ENCODE measurements around the gene DCXR. TPM values are rescaled to one million over a fixed set of nuclear protein-coding genes. Genes with fewer than 3 reads are reported as not detected.
"Not testable (repeated sequence)": the region's sequence is repeated elsewhere in the genome, so short reads cannot be mapped to it uniquely, and the experiment has no call there.

DCXR gene
- total RNA-seq, 1 experiment from 2014 or later: 92.7 TPM

DNA sequence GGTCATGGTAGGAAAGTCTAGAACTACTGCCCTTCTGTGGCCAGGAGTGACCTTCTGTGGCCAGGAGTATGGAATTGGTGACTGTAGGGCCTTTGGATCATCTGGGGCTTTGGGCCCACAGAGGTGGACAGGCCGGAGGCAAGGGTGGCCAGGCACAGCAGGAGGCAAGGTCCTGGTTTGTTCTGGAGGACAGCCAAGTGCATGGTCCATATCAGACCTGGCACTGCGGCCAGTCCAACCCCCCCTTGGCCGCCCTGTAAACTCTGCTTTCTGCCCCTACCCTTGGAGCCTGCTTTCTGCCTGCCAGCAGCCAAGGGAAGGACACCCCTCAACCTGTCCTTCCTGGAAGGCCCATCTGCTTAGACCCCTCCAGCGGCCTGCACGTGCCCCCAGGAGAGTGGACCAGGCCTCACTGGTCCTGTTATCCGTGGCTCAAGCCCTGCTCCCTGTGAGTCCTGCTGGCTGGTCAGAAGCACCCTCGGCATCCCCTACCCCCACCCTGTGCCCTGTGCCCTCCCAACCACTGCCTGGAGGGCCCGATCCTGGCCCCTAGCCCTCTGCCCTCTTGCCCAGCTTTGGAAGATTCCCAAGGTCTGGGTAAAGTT lies 2.3 kb upstream of the DCXR start:
- DNase-seq (ENCODE audit: low read depth): no peak

DNA sequence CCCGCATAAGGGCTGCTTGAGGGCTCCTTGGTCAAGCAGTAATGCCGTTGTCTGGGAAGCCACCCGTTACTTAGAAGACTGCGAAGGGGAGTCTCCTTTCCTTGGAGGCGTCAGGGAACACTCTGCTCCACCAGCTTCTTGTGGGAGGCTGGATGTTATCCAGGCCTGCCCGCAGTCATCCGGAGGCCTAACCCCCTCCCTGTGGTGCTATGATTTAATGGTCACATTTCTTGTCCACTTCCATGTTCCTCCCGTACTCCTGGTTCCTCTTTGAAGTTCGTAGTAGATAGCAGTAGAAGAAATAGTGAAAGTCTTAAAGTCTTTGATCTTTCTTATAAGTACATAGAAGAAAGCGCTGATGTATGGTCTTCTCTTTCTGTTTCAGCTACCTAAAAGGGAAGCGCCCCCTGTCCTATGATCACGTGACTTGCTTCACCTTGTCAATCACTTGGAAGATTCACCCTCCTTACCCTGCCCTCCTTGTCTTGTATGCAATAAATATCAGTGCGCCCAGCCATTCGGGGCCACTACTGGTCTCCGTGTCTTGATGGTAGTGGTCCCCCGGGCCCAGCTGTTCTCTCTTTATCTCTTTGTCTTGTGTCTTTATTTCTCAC lies 1.4 kb upstream of the DCXR start:
- not testable (repeated sequence) for DNase-seq (ENCODE audit: low read depth)

DNA sequence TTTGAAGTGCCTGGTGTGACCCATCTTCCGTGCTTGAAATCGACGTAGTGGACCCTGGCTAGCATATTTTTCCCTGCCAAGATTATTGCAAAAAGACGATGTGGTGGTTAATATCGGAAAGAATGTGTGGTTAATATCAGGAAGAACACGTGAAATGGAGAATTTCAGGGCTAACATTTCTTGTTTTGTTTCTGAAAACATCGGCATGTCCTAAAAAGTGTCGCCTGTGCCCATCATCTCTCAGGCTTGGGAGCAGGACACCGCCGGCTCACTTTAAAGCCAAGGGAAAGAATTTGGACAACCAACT lies 345 bp upstream of the DCXR start:
- DNase-seq (ENCODE audit: low read depth): no peak

DNA sequence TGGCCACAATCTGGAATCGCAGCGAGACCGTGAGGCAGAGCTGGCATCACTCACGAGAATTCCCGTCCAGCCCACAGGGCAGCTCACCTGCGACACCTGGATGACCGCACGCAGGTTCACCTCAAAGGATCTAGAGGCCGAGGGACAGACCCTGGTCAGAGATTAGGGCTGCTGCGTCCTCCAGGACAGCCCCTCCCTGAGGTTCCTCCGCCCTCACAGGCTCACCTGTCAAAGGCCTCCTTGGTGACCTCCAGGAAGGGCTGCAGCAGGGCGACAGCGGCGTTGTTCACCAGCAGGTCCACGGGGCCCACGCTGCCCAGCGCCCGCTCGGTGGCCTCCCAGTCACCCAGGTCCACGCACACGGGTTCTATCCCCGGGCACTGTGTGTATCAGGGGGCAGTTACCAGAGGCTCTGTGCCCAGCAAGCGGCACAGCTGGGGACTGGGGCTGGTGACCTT lies 834 bp downstream of the DCXR start:
- DNase-seq (ENCODE audit: low read depth): no peak

DNA sequence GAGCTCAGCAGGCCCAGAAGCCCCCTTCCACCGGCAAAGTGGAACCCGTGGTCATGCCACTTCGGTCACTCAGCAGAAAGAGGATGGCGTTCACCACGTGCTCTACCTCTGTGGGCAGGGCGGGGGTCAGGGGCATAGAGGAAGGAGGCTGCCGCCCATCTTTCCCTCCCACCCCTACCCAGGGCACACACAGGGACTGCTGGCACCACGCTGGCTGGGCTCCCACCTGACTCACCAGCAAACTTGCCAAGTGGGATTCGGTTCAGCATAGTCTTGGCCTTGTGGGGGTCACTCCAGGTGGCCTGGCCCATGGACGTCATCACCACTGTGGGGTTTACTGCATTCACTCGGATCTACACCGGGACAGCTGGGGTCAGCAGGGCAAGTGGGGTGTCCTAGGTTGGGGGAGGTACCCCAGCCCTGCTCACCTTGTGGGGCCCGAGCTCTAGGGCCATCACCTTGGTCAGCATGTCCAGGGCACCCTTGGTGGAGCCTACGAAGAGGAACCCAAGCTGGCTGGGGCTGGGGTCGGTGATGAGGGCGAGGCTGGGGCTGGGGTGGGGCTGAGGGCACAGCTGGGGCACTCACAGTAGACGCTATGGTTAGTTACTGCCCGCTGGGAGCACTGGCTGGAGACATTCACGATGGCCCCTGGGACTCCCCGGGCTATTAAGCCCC lies 1.4 kb downstream of the DCXR start:
- no peak for DNase-seq (ENCODE audit: low read depth)

DNA sequence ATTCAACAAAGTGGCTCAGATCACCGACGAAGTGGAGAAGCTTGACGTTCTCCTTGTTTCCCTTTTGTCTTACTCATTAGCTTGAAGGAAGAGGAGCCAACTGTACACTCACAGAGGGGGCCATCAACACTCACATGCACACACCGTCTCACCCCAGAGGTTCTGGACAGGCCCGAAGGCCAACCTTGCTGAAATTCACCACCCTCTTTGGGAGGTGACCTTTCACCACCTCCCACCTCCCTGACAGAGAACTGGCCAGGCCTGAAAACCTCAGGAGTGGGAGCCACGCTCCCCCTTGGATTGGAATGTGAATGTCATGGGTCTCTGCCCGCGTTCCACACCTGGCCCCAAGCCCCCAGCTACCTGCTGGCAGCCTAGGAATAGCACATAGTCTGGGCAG lies 2.0 kb downstream of the DCXR start:
- no peak for DNase-seq (ENCODE audit: low read depth)

DNA sequence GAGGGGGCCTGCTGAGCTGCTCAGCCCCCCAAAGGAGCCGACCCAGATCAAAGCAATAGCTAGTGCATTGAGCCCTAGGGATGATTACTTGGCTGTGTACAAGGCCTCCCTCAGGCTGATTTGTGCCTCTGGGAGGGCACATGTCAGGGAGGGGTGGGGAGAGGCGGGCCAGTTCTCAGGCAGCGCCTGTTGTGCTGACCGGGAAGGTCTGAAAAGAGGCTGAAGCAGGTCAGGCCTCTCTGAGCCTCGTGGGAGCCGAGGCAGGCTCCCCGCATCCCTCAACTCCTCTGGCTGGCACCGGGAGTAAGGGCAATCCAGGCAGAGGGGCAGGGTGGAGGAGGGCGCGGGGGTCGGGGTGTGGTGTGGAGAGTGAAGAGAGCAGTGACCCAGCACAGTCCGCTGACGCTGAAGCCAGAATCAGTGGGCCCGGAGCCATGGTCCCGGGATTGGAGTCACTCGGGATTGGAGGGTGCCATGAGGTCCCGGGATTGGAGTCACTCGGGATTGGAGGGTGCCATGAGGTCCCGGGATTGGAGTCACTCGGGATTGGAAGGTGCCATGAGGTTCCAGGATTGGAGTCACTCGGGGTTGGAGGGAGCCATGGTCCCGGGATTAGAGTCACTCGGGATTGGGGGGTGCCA lies 3.0 kb downstream of the DCXR start:
- DNase-seq (ENCODE audit: low read depth): no peak

DNA sequence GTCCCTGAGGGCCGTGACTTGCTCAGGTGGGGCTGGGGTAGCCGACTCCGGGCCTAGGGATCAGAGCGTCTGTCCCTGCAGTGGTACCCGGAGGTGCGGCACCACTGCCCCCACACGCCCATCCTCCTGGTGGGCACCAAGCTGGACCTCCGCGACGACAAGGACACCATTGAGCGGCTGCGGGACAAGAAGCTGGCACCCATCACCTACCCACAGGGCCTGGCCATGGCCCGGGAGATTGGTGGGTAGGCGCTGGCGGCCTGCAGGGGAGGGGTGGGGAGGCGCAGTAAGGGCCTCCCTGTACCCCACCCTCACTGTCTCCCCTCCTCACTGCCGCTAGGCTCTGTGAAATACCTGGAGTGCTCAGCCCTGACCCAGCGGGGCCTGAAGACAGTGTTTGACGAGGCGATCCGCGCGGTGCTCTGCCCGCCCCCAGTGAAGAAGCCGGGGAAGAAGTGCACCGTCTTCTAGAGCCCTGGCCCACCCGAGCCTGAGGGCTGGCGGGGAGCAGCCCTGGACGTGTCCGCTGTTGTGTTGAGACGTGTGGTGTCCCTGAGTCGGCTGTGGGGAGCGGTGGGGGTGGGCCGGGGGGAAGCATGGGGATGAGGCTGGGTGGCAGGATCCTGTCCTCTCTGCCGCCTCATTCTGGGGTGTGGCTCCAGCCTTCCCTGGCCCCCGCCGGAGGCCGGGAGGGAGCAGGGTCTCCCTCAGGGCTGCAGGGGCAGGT lies 4.0 kb downstream of the DCXR start:
- DNase-seq (ENCODE audit: low read depth): no peak

DNA sequence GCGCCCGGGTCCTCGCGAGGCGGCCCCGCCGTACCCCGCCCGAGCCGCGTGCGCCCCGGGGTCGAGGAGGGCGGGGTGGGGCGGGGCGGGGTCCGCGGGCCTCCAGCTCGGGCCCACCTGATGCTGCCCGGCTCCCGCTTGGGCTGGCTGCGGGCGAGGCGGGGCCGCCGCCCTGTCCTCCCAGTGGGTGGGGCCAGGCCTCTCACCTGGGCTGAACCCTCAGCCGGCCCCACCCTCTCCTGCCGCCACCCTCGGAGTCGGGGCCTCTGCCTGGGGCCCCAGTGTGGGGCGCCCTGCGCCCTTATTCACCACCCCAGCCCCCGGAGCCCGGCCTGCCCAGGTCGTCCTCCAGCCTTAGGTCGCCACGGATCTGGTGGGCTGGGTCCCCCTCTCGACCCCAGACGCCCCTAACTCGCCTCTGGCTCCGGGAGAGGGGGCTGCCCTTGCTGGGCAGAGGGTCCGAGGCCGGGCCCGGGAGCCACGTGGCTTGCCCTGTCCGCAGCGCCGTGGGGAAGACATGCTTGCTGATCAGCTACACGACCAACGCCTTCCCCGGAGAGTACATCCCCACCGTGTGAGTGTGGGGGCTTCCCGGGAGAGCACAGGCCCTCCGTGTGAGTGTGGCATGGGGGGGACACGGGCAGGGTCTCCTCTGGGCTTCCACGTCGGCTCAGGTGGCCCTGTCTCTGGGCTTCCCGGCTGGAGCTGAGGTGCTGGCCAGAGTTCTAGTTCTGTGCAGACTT lies 5.4 kb downstream of the DCXR start:
- peak; percentile 39 for DNase-seq (ENCODE audit: low read depth)

DNA sequence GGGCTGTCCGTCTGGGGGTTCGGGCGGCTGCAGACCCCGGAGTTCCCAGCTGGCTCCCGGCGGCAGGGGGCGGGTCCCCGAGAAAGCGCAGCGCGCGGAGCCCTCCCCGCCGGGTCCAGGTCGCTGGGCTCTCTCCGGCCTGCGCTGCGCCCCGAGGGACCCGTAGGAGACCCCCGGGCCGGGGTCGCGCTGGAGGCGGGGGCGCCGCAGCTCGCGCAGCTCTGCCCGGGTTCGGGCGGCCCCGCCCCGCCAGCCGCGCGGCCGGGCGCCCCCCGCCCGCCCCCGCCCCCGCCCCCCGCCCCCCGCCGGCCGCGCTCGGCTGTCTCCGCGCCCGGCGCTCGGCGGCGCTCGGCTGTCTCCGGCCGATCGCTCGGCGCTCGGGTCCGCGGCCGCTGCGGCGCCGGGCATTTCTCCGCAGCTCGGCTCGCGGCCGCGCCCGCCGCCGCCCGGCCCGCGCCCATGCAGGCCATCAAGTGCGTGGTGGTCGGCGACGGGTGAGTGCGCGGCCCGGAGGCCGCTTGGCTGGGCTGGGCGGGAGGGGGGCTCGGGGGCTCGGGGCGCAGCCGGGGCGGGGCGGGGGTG lies 6.1 kb downstream of the DCXR start, which contains the start of gene RAC3:
Gene RAC3 (plus strand): TSS at position 376 of the 582 bp plus-strand sequence. CDS start 84 bp downstream, at position 460.
- peak; percentile 67 for DNase-seq (ENCODE audit: low read depth)

DNA sequence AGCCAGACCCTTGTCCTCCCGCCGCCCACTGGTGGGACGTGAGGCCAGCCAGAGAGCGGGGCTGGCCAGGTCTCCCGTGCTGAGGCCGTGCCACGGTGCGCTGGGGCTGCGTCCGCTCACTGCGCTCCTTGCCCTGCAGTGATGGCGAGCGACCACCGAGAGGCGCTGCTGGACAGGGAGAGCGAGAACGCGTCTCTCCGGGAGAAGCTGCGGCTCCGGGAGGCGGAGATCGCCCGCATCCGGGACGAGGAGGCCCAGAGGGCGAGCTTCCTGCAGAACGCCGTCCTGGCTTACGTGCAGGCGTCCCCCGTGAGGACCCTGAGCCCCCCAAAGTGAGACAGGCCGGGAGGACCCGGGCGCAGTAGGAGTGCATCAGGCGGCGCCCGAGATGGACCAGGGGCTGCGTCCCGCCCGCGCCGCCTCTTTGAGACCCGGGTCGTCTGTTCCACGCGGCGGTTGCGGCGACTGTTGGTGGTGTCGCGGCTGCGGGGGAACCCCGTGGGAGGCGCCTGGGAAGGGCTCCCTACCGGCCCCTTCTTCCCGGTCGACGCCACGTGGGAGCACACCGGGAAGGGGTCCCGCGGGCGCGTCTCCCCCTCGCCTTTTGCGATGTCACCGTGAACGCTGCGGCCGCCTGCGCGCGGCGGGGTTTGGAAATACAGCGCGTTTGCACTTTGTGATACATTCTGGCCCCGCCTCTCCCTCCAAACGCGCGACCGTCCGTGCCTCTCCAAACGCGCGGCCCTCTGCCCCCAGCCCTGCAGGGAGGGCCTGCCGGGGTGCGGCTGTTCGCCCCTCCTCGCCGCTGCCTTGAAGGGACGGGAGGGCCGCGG lies 6.8 kb downstream of the DCXR start:
- peak; percentile 93 for DNase-seq (ENCODE audit: low read depth)

DNA sequence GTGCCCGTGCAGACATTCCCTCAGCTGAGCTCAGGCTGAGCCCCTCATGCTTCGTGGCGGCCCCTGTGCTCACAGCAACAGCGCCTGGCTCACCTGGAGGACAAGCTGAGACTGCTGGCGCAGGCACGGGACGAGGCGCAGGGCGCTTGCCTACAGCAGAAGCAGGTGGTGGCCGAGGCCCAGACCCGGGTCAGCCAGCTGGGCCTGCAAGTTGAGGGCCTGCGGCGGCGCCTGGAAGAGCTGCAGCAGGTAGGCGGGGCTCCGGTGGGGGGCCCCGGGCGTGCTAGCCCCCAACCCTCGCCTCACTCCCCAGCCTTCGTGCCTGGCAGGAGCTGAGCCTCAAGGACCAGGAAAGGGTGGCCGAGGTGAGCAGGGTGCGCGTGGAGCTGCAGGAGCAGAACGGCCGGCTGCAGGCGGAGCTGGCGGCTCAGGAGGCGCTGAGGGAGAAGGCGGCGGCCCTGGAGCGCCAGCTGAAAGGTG lies 7.5 kb downstream of the DCXR start:
- DNase-seq (ENCODE audit: low read depth): no peak

DNA sequence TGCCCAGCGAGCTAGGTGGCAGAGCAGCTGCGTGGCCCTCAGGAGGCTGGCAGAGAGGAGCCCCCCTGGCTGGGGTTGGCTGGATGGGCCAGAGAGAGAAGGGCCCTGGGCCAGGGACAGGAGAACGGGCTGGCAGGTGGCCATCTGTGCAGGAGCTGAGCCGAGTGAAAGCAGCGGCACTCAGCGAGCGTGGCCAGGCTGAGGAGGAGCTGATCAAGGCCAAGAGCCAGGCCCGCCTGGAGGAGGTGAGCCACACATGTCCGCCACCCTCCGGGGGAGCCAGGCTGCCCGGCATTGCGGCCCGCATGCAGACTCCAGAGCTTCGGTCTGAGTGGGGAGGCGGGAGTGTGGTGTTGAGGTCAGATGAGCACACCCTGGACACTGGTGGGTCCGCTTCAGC lies 8.1 kb downstream of the DCXR start:
- no peak for DNase-seq (ENCODE audit: low read depth)

DNA sequence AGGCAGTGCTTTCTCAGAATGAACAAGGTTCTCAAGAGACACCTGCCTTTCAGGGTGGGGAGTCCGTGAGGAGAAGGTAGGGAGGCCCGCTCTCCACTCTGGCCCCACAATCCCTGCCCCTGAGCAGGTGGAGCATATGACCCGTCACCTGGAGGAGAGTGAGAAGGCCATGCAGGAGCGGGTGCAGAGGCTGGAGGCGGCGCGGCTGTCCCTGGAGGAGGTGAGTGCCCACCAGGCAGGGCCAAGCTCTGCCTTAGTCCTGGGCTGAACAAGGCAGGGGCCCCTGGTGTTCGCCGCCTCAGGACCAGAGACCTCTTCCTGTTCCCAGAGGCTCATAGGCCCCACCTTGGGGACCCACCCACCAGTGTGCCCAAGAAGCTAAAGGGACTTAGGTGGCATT lies 8.5 kb downstream of the DCXR start:
- no peak for DNase-seq (ENCODE audit: low read depth)

DNA sequence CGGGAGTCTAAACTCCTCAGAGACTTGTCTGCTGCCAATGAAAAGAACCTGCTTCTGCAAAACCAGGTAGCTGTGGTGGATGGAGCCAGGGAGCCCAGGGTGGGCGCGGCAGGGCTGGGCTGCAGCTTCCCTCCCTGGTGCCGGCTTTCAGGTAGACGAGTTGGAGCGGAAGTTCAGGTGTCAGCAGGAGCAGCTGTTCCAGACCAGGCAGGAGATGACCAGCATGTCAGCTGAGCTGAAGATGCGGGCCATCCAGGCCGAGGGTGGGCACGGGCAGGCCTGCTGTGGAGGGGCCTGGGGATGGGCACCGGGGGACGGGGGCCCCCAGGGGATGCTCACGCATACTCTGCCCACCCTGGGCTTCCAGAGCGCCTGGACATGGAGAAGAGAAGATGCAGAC lies 9.3 kb downstream of the DCXR start:
- DNase-seq (ENCODE audit: low read depth): no peak

DNA sequence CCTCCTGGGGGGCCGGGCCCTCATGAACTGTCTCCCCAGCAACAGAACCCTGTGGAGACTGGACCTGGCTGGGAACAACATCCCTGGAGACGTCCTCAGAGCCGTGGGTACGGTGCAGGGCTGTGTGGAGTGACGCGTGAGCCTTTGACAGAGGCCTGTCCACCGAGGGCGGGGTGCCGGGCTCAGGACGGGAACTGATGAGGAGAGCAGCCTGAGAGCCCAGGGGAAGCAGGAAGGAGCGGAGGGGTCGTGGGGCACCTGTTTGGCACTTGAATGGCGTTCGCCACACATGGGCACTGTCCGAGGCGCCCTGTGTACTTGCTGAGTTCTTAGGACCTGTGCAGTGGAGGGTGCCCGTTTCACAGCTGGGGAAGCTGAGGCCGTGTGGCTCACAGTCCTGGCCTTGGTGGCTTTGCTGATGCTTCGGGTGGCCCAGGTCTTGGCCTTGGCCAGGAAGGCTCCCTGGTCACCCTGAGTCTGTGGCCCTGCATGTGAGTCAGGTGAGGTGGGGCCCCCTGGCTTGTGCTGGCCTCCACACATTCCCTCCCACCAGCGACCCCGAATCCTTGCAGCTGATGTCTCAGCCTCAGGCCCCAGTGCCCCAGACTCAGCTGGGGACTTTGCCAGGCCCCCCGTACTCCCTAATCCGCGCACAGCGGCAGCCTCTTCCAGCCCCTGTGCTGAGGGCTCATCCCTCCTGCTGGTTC lies 11.9 kb downstream of the DCXR start:
- no peak for DNase-seq (ENCODE audit: low read depth)

DNA sequence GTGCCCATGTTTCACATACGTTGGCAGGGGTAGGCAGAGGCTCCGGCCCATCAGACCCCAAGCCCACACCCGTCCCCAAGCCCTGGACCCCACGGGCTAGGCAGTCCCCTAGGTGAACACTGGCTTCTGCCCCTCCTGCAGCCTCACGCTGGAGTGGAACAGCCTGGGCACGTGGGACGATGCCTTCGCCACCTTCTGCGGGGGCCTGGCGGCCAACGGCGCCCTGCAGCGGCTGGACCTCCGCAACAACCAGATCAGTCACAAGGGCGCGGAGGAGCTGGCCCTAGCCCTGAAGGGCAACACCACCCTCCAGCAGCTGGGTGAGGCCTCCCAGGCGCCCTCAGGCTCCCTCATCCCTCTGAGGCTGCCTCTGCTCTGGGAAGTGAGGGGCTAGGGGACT lies 12.6 kb downstream of the DCXR start:
- no peak for DNase-seq (ENCODE audit: low read depth)

DNA sequence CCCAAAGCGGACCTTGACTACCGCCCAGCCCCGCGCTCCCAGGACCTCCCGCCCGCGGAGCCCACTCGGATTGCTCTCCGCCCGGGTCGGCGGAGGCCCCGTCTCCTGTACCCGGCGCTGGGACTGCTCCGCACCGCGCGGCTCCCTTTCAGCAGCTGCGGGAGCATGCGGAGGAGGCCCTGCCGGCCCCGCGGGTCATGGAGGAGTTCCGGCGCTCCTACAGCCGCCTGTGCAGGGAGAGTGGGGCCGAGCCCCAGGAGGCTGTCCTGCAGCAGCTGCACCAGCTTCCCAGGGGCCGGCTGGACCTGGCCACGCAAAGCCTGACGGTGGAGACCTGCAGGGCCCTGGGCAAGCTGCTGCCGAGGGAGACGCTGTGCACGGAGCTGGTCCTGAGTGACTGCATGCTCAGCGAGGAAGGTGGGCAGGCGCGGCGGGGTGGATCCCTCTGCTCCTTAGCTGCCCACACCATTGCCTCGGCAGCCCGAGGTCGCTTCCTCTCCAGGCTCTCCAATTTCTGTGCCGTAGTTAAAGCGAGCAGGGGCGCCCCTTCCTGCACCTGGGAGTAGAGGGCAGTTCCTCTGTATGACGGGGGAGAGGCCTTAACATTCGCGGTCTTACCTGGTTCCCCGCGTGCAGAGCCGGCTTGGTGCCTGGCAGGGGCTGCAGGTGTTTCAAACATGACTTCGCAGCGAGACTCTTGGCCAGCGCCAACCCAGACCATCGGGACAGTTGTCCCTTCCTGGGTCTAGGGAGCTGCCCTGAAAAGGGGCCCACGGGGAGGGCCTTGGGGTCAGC lies 13.9 kb downstream of the DCXR start:
- DNase-seq (ENCODE audit: low read depth): peak; percentile 41

All from Daoy (cell line).